ENCODE data around the gene ATF7.
A peak's percentile ranks its signal among the peaks of the same experiment; 100 is the strongest.

Gene ATF7

DNA sequence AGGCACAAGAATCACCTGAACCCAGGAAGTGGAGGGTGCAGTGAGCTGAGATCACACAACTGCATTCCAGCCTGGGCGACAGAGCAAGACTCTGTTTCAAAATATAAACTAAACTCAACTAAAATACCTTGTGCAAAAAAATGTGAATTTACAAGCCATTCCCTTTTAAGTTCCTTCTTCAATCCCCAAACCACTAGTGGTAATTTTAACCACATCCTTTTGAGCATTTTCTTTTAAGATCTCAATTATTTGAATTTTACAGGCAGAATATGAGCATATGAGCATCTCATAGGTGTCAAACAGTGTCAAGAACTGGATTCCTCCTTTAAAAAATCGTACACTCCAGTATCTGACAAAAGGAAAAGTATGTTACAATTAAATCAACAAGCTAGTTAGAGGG, 61.9 kb downstream of the ATF7 start:
- peak overlapping the region; percentile 96 for H3K27ac ChIP-seq
- TF ChIP-seq, protein P1, sequence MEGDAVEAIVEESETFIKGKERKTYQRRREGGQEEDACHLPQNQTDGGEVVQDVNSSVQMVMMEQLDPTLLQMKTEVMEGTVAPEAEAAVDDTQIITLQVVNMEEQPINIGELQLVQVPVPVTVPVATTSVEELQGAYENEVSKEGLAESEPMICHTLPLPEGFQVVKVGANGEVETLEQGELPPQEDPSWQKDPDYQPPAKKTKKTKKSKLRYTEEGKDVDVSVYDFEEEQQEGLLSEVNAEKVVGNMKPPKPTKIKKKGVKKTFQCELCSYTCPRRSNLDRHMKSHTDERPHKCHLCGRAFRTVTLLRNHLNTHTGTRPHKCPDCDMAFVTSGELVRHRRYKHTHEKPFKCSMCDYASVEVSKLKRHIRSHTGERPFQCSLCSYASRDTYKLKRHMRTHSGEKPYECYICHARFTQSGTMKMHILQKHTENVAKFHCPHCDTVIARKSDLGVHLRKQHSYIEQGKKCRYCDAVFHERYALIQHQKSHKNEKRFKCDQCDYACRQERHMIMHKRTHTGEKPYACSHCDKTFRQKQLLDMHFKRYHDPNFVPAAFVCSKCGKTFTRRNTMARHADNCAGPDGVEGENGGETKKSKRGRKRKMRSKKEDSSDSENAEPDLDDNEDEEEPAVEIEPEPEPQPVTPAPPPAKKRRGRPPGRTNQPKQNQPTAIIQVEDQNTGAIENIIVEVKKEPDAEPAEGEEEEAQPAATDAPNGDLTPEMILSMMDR (IDR thresholded peaks at IDR 0.05): no peak
- TF ChIP-seq ZFX (IDR thresholded peaks at IDR 0.05; ENCODE audit: borderline replicate concordance): no peak

DNA sequence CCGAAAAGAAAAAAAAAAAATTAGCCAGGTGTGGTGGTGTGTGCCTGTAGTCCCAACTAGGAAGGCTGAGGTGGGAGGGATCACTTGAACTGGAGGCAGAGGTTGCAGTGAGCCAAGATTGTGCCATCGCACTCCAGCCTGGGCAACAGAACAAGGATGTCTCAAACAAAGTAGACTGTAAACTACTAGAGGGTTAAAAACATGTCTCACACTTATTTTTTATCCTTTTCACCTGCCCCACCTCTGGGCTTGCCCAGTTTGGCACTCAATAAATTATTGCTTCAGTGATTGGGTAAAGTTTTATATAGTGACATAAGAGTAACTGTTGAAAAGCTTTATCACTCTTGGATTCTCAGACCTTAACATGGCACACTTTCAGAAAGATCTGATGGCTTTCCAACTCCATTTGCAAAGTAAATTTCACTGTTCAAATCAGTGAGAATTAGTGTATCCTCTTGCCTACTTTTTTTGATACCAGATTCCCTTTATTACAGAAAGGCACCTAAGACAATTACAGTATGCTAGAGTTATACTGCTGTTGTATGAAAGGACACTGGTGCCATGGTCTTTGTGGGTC, 62.6 kb downstream of the ATF7 start:
- TF ChIP-seq ZFX (IDR thresholded peaks at IDR 0.05; ENCODE audit: borderline replicate concordance): no peak
- TF ChIP-seq, protein P1 (IDR thresholded peaks at IDR 0.05): no peak
- H3K27ac ChIP-seq: peak overlapping the region; percentile 96

DNA sequence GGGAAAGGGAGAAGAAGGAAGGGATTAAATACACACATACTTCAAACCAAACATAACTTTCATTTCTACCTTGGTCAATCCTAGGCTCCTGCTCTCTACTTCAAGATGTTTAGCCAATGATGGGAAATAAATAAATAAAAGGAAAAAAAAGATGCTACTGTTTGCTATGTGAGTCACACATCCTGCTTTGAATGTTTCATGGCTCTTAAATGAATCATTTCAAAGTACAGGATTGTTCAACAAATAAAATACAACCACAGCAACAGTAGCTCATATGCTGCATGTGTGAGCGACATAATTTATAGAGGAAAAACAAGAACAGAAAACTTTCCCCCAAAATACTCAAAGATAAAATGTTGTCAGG, 64.6 kb downstream of the ATF7 start:
- TF ChIP-seq, protein P1 (IDR thresholded peaks at IDR 0.05): no peak
- no peak for TF ChIP-seq ZFX (IDR thresholded peaks at IDR 0.05; ENCODE audit: borderline replicate concordance)
- peak overlapping the region; percentile 96 for H3K27ac ChIP-seq

DNA sequence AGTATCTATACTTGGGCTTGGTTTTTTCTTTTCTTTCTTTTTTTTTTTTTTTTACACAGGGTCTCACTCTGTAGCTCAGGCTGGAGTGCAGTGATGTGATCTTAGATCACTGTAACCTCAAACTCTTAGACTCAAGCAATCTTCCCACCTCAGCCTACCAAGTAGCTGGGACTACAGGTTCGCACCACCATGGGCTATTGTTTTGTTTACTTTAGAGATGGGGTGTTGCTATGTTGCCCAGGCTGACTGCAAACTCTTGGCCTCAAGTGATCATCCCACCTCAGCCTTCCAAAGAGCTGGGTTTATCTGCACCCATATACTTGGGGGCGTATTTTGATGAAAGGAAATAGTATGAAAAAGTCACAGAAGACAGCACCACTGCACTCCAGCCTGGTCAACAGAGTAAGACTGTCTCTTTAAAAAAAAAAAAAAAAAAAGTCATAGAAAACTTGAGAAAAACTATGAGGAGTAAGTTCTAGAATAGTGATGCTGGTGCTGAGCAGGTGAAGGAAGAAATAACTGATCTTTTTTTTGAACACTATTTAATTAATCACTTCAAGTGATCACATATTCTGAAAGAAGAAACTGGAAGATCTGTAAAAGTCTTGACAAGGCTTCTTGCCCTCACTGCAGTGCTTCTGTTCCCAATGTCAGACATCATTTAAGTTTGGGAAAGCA, 65.1 kb downstream of the ATF7 start:
- TF ChIP-seq, protein P1 (IDR thresholded peaks at IDR 0.05): no peak
- TF ChIP-seq ZFX (IDR thresholded peaks at IDR 0.05; ENCODE audit: borderline replicate concordance): no peak
- peak overlapping the region; percentile 96 for H3K27ac ChIP-seq

DNA sequence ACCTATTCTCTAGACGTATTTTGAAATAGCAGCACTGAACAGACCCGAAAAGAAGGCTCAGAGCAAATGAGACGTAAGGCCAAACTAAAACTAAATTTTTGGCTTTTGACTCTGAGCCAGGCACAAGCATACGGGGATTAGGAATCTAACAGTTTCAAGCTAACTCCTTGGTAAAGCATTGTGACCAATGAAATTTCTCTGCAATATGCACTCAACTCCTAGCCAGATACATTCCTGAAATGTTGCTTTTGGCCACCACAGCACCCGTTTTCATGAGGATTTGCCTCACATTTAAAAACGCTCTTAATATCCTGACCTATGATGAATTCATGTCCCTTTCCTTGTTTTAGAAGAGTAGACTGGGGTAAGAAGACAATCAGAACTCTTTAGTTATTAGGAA, 65.8 kb downstream of the ATF7 start:
- peak overlapping the region; percentile 96 for H3K27ac ChIP-seq
- TF ChIP-seq, protein P1 (IDR thresholded peaks at IDR 0.05): no peak
- no peak for TF ChIP-seq ZFX (IDR thresholded peaks at IDR 0.05; ENCODE audit: borderline replicate concordance)

DNA sequence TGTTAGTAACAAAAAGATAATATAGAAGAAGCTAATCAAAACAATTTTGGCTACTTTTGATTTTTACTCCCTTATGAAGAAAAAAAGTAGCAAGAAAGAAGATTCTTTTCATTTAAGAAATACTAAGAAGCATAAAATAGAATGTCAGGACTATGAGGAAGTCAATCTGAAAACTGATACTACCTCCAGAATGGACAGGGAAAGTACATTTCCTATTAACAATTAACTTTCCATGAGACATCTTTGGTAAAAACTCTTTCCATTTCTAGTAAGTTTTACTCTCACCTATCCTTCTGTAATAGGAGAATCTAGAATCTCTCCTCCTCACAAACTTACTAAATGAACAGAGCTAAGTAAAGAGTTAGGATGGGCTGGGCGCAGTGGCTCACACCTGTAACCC, 67.6 kb downstream of the ATF7 start:
- TF ChIP-seq, protein P1 (IDR thresholded peaks at IDR 0.05): no peak
- no peak for TF ChIP-seq ZFX (IDR thresholded peaks at IDR 0.05; ENCODE audit: borderline replicate concordance)
- peak overlapping the region; percentile 96 for H3K27ac ChIP-seq
